ENCODE measurements around the gene IL1RAPL2.
"Not testable (repeated sequence)": the region's sequence is repeated elsewhere in the genome, so short reads cannot be mapped to it uniquely, and the experiment has no call there.

The IL1RAPL2 gene

GRCh38 chrX:104669063-104669462 lies 103.1 kb downstream of the IL1RAPL2 start:
- H3K4me3 ChIP-seq (ENCODE audit: control insufficient read depth, low read depth, low read length) = no peak overlapping the region
- TF ChIP-seq CTCF (IDR thresholded peaks at IDR 0.05; ENCODE audit: control insufficient read depth, insufficient read depth, low read depth, low read length, missing control alignments) = no peak
- DNase-seq (ENCODE audit: low read depth) = no peak

GRCh38 chrX:104670051-104670450 lies 104.1 kb downstream of the IL1RAPL2 start:
- no peak overlapping the region for H3K4me3 ChIP-seq (ENCODE audit: control insufficient read depth, low read depth, low read length)
- no peak for DNase-seq (ENCODE audit: low read depth)
- no peak for TF ChIP-seq CTCF (IDR thresholded peaks at IDR 0.05; ENCODE audit: control insufficient read depth, insufficient read depth, low read depth, low read length, missing control alignments)

GRCh38 chrX:104677517-104677916 lies 111.5 kb downstream of the IL1RAPL2 start:
- not testable (repeated sequence) for DNase-seq (ENCODE audit: low read depth); H3K4me3 ChIP-seq (ENCODE audit: control insufficient read depth, low read depth, low read length)

GRCh38 chrX:104679175-104679574 lies 113.2 kb downstream of the IL1RAPL2 start:
- TF ChIP-seq CTCF (IDR thresholded peaks at IDR 0.05; ENCODE audit: control insufficient read depth, insufficient read depth, low read depth, low read length, missing control alignments) = no peak
- no peak for DNase-seq (ENCODE audit: low read depth)
- no peak overlapping the region for H3K4me3 ChIP-seq (ENCODE audit: control insufficient read depth, low read depth, low read length)

GRCh38 chrX:104681214-104681613 lies 115.2 kb downstream of the IL1RAPL2 start:
- H3K4me3 ChIP-seq (ENCODE audit: control insufficient read depth, low read depth, low read length) = no peak overlapping the region
- TF ChIP-seq CTCF (IDR thresholded peaks at IDR 0.05; ENCODE audit: control insufficient read depth, insufficient read depth, low read depth, low read length, missing control alignments) = no peak
- DNase-seq (ENCODE audit: low read depth) = no peak

- DNase-seq (ENCODE audit: low read depth) = no peak
- TF ChIP-seq CTCF (IDR thresholded peaks at IDR 0.05; ENCODE audit: control insufficient read depth, insufficient read depth, low read depth, low read length, missing control alignments) = no peak
- no peak overlapping the region for H3K4me3 ChIP-seq (ENCODE audit: control insufficient read depth, low read depth, low read length)
Observed at GRCh38 chrX:104684077-104684476, 118.1 kb downstream of the IL1RAPL2 start.

GRCh38 chrX:104695593-104695992 lies 129.6 kb downstream of the IL1RAPL2 start:
- TF ChIP-seq CTCF (IDR thresholded peaks at IDR 0.05; ENCODE audit: control insufficient read depth, insufficient read depth, low read depth, low read length, missing control alignments) = no peak

More at GRCh38 chrX:104695593-104695992, 129.6 kb downstream of the IL1RAPL2 start:
- no peak for DNase-seq (ENCODE audit: low read depth)
- no peak overlapping the region for H3K4me3 ChIP-seq (ENCODE audit: control insufficient read depth, low read depth, low read length)
